Activated T-helper 17 cell treated with anti-CD3 and anti-CD28 coated beads, Interleukin-2, amount 50 U/mL, for 72 hours (primary cell): ENCODE results near the gene MOAP1. TPM values are rescaled to one million over a fixed set of nuclear protein-coding genes. Genes with fewer than 3 reads are reported as not detected.
"Not testable (repeated sequence)": the region's sequence is repeated elsewhere in the genome, so short reads cannot be mapped to it uniquely, and the experiment has no call there.

Source experiments
- ATAC-seq: fragments of 150-1000 bp; cut with Tn5 transposase; replicated peaks from 2 replicates; pipeline ENCODE4 v1.10.0; 2021; ENCODE audit warnings: mild to moderate bottlenecking, moderate library complexity
- H3K27ac Mint-ChIP-seq: one replicate; pipeline ENCODE4 v1.8.0; 2022; ENCODE audit warnings: mixed read lengths
- H3K27me3 Mint-ChIP-seq: one replicate; pipeline ENCODE4 v1.8.0; 2022; ENCODE audit warnings: mixed read lengths
- H3K36me3 Mint-ChIP-seq: one replicate; pipeline ENCODE4 v1.8.0; 2022; ENCODE audit warnings: low read depth, mild to moderate bottlenecking, mixed read lengths
- H3K4me1 Mint-ChIP-seq: one replicate; pipeline ENCODE4 v1.8.0; 2022; ENCODE audit warnings: mixed read lengths
- H3K4me3 Mint-ChIP-seq: one replicate; pipeline ENCODE4 v1.8.0; 2022; ENCODE audit warnings: mild to moderate bottlenecking, mixed read lengths
- H3K9me3 Mint-ChIP-seq: one replicate; pipeline ENCODE4 v1.8.0; 2022; ENCODE audit warnings: mixed read lengths
- total RNA-seq, 2 donors: library from RNA; stranded (reverse); gene quantifications; one replicate each; pipeline ENCODE4 v1.2.3, GENCODE V29; 2022

Gene MOAP1
- total RNA-seq, 2 donors from 2014 or later, result 21.9 to 25.4 TPM

DNA sequence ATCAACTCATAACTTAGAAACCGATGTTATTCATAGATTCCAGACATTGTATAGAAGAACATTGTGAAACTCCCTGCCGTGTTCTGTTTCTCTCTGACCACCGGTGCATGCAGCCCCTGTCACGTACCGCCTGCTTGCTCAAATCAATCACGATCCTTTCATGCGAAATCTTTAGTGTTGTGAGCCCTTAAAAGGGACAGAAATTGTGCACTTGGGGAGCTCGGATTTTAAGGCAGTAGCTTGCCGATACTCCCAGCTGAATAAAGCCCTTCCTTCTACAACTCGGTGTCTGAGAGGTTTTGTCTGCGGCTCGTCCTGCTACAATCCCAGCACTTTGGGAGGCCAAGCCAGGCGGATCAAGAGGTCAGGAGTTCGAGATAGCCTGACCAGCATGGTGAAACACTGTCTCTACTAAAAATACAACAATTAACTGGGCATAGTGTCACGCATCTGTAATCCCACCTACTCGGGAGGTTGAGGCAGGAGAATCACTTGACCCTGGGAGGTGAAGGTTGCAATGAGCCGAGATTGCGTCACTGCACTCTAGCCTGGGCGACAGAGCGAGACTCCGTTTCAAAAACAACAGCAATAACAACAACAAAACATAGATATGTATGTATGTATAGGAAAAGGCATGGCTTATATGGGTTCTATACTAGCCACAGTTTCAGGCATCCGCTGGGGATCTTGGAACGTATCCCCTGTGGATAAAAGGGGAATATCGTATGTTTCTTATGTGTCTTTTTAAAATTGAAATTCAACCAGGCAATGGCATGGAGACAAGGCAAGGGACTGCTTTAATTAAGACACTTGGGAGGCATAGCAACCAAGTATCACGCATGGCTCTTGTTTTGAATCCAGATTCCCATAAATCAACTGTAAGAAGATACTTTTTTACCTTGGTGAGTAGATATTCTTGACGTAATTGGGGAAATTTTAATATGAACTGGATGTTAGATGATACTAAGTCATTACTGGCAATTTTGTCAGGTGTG, 19.1 kb downstream of the MOAP1 start:
- not testable (repeated sequence) for H3K4me1 Mint-ChIP-seq, ATAC-seq, H3K4me3 Mint-ChIP-seq, H3K27ac Mint-ChIP-seq, H3K9me3 Mint-ChIP-seq, H3K36me3 Mint-ChIP-seq, H3K27me3 Mint-ChIP-seq

DNA sequence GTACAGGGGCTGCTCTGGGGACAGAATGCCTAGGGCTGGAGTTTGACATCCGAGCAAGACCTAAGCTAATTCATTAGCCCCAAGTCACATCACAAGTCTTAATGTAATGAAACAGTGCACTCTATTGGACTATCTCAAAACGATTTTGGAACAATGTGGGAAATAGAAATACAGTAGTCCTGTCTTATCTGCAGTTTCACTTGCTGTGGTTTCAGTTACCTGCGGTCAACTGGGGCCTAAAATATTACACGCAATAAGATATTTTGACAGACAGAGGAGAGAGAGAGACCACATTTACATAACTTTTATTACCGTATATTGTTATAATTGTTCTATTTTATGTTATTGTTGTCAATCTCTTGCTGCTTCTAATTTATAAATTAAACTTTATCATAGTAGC, 21.1 kb downstream of the MOAP1 start:
- Mint-ChIP-seq H3K27me3 (no peaks in the 10 kb centered on the region), H3K4me3 (no peak overlapping the region), H3K36me3 (no peaks in the 10 kb centered on the region), H3K4me1 (no peaks in the 10 kb centered on the region), H3K27ac (no peak overlapping the region), H3K9me3 (no peaks in the 10 kb centered on the region)
- ATAC-seq, result no peak

DNA sequence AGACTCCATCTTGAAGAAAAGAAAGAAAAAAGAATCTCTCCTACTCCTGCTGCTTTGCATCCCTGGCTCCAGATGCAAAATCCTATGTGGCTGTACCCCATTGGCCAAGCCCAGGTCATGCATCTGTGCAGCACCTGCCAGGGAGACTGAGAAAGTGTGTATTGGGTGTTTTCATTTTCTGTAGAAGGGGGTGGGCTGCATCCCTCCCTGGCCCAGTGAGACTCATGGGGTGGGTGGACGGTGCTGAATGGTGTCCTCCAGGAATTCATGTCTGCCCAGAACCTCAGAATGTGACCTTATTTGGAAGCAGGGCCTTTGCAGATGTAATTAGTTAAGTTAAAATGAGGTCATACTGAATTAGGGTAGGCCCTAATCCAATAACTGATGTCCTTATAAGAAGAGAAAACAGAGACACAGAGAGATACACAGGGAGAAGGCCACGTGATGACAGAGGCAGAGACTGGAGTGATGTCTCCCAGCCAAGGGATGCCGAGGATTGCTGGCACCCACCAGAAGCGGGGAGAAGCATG, 23.2 kb downstream of the MOAP1 start:
- Mint-ChIP-seq H3K9me3 (no peaks in the 10 kb centered on the region), H3K4me1 (no peaks in the 10 kb centered on the region), H3K4me3 (no peak overlapping the region), H3K36me3 (no peaks in the 10 kb centered on the region), H3K27ac (no peak overlapping the region), H3K27me3 (no peaks in the 10 kb centered on the region)
- no peak for ATAC-seq

GRCh38 chr14:93160353-93160801, 24.3 kb downstream of the MOAP1 start:
- Mint-ChIP-seq H3K27me3 (no peaks in the 10 kb centered on the region), H3K4me1 (no peaks in the 10 kb centered on the region), H3K9me3 (no peaks in the 10 kb centered on the region), H3K4me3 (no peak overlapping the region), H3K36me3 (no peaks in the 10 kb centered on the region), H3K27ac (no peak overlapping the region)
- peak; percentile 44 for ATAC-seq

- H3K4me1 Mint-ChIP-seq, H3K4me3 Mint-ChIP-seq, H3K9me3 Mint-ChIP-seq, H3K36me3 Mint-ChIP-seq, H3K27me3 Mint-ChIP-seq, H3K27ac Mint-ChIP-seq: not testable (repeated sequence)
- ATAC-seq, result peak; percentile 48
Measured at GRCh38 chr14:93159625-93160352, 24.9 kb downstream of the MOAP1 start.

DNA sequence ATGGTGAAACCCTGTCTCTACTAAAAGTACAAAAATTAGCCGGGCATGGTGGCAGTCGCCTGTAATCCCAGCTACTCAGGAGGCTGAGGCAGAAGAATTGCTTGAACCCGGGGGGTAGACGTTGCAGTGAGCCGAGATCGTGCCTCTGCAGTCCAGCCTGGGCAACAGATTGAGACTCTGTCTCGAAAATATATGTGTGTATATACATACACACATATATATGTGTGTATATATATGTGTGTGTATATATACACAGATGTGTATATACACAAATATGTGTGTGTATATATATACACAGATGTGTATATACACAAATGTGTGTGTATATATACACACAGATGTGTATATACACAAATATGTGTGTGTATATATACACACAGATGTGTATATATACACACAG, 26.3 kb downstream of the MOAP1 start:
- H3K4me3 Mint-ChIP-seq, H3K27ac Mint-ChIP-seq, H3K4me1 Mint-ChIP-seq, H3K36me3 Mint-ChIP-seq, H3K9me3 Mint-ChIP-seq, ATAC-seq, H3K27me3 Mint-ChIP-seq: not testable (repeated sequence)

DNA sequence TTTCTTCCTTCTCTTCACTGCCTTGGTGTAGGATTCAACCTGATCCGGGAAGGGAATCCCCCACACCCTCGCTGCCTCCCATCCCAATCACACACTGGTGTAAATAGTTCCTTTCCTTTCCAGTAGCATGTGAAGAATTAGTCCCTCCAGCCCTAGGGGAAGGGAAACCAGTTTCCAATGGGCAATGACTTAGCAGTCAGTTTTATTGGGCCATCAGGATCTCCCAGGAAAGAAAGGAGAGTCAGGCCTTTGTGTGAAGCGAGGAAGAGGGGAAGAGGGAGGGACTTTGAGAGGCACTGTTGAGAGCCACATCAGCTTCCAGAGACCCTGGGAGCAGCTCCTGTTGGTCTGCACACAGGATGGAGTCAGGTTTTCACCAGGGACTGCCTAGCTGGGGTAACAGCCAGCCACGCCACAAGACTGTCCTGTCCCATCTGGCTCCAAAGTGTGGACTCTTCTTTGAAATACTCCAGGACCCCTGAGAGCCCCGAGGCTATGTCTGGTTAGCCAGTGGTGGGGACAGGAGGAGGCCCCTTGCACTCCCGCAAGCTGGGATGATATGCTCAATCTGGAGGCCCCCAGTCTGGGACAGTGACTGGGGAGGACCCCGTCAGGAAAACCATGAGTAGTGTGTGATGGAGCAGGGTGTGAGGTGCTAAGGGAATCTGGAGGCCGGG, 27.9 kb downstream of the MOAP1 start:
- no peaks in the 10 kb centered on the region for H3K4me1 Mint-ChIP-seq
- peak; percentile 9 for ATAC-seq
- no peak overlapping the region for H3K27ac Mint-ChIP-seq
- H3K36me3 Mint-ChIP-seq, result no peaks in the 10 kb centered on the region
- no peaks in the 10 kb centered on the region for H3K27me3 Mint-ChIP-seq
- H3K9me3 Mint-ChIP-seq, result no peaks in the 10 kb centered on the region
- H3K4me3 Mint-ChIP-seq, result no peak overlapping the region

DNA sequence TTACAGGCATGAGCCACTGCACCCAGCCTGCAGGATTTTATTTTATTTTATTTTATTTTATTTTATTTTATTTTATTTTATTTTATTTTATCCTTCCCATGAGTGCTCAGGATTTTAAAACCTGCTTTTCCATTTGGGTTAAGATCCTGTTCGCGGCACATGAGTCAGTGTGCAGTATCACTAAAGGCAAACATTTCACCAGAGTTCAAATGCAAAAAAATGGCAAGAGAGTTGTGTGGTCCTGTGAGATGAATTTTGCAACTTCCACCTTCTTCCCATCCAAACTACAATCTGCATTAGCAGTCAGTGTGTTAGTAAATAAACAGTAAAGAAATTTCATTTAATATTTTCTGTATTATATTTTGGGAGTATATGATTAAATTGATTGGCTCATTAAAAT, 29.0 kb downstream of the MOAP1 start:
- Mint-ChIP-seq H3K9me3 (no peaks in the 10 kb centered on the region), H3K27me3 (no peaks in the 10 kb centered on the region), H3K4me1 (no peaks in the 10 kb centered on the region), H3K27ac (no peak overlapping the region), H3K4me3 (no peak overlapping the region), H3K36me3 (no peaks in the 10 kb centered on the region)
- ATAC-seq, result no peak

DNA sequence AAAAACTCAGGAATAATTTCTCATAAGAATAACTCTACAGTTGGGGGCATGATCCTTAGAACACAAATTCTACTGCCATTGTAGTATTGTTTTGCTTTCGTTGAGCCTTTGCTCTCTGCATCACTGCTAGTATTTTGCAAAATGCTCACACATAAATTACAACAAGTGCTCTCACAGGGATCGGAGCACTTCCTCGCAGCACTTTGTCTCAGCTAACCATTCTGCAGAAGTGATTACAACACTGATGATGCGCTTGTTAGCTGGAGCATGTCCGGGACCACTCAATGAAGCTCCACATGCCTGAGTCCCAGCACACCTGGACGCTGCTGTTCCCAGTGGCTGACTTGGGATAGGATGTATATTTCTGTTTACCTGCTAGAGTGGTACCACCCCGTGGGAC, 31.6 kb downstream of the MOAP1 start:
- Mint-ChIP-seq H3K9me3 (no peaks in the 10 kb centered on the region), H3K27me3 (no peaks in the 10 kb centered on the region), H3K4me1 (no peaks in the 10 kb centered on the region), H3K4me3 (no peak overlapping the region), H3K27ac (no peak overlapping the region), H3K36me3 (no peaks in the 10 kb centered on the region)
- ATAC-seq, result no peak

DNA sequence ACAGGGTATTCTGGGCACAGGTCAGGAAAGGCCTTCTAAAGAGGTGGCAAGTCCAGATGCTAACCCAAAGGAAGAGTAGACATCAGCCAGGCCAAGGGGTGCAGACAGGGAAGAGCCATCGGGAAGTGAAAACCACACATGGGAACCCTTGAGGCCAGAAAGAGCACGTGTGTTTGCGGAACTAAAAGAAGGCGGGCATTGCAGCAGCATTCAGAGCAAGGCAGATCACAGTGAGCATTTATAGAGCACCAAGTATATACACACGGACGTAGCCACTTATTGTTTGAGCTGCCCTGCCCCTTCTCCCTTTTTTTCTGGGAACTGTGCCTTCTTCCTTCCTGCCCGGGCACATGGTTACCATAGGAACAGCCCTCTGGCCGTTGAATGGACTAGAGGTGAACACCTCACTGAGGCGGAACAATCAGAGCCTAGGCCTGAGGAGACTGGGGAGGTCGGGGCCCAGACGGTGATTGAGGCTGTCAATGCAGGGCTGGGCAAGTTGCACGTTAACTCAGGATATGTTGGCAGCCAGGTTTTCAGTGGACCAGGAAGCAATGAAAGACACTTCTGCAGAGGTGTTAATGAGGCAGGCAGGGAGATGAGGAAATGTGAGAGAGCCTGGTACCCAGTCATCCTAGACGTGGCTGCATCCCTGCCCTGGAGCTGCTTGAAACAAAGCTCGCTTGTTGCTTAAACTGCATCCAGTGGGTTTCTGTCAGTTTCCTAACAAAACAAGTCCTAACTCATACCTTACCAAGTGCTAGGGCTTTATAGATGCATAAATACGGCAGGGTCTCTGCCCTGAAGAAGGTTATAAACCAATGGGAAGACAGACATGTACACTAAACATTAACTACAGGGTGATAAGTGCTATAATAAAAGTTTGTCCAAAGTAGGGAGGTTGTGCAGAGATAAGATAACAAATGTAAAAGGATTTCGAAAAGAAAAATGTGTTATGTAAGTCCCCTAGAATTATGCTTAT, 34.2 kb downstream of the MOAP1 start:
- Mint-ChIP-seq H3K27me3 (no peaks in the 10 kb centered on the region), H3K36me3 (no peaks in the 10 kb centered on the region), H3K9me3 (no peaks in the 10 kb centered on the region), H3K27ac (peak overlapping the region; percentile 24), H3K4me1 (no peaks in the 10 kb centered on the region), H3K4me3 (no peak overlapping the region)
- ATAC-seq, result no peak

- no peak for ATAC-seq
Measured at GRCh38 chr14:93148979-93149378, 35.7 kb downstream of the MOAP1 start.

GRCh38 chr14:93146119-93146518, 38.6 kb downstream of the MOAP1 start:
- peak overlapping the region; percentile 85 for H3K27ac Mint-ChIP-seq
- H3K27me3 Mint-ChIP-seq, result no peaks in the 10 kb centered on the region
- peak overlapping the region; percentile 25 for H3K4me3 Mint-ChIP-seq
- no peaks in the 10 kb centered on the region for H3K9me3 Mint-ChIP-seq
- H3K4me1 Mint-ChIP-seq, result no peaks in the 10 kb centered on the region
- ATAC-seq, result peak; percentile 94
- no peaks in the 10 kb centered on the region for H3K36me3 Mint-ChIP-seq

More at GRCh38 chr14:93148979-93149378, 35.7 kb downstream of the MOAP1 start:
- H3K9me3 Mint-ChIP-seq, result no peaks in the 10 kb centered on the region
- no peaks in the 10 kb centered on the region for H3K36me3 Mint-ChIP-seq
- H3K27me3 Mint-ChIP-seq, result no peaks in the 10 kb centered on the region
- H3K4me3 Mint-ChIP-seq, result no peak overlapping the region
- no peak overlapping the region for H3K27ac Mint-ChIP-seq
- no peaks in the 10 kb centered on the region for H3K4me1 Mint-ChIP-seq

DNA sequence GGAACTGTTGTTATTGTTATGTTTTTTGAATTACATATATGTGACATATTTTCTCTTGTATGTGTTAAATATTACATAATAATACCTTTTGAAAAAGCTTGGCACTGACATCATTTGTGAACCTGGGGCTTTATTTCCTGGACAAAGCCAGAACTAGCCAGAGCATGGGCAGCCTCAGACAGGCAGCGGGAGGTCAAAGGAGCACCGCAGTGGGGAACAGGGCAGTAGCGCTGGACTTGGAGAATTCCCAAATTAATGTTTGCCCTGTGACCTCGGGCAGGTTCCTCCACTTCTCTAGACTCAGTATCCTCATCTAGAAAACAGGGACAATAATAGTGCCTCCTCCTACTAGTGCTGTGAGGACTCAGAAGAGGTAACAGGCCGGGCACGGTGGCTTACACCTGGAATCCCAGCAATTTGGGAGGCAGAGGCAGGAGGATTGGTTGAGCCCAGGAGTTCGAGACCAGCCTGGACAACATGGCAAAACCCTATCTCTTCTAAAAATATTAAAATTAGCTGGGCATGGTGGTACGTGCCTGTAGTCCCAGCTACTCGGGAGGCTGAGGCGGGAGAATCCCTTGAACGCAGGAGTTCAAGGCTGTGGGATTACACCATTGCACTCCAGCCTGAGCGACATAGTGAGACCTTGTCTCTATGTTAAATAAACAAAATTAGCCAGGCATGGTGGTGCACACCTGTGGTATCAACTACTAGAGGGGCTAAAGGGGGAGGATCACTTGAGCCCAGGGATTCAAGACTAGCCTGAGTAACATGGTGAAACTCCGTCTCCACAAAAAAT, 41.6 kb downstream of the MOAP1 start:
- Mint-ChIP-seq H3K4me3 (no peak overlapping the region), H3K27me3 (no peaks in the 10 kb centered on the region), H3K36me3 (no peaks in the 10 kb centered on the region), H3K9me3 (no peaks in the 10 kb centered on the region), H3K27ac (no peak overlapping the region), H3K4me1 (peaks cover 6% of the 10 kb centered on the region)
- no peak for ATAC-seq
